Ascending aorta (tissue), 2 donors: ENCODE results near the gene TMPRSS9. TPM values are rescaled to one million over a fixed set of nuclear protein-coding genes. Genes with fewer than 3 reads are reported as not detected.
"Not testable (repeated sequence)": the region's sequence is repeated elsewhere in the genome, so short reads cannot be mapped to it uniquely, and the experiment has no call there.

Experiments used
- DNase-seq, 2 donors: peaks; one replicate each; pipeline ENCODE4 v3.0.0-alpha.2; 2019; ENCODE audit warnings: low spot score in 2 of 2
- H3K27ac ChIP-seq, 2 donors: fragments of 200-600 bp; sonication (generic); one replicate each; pipeline ENCODE4 v1.5.1; 2016 to 2017; ENCODE audit warnings: mild to moderate bottlenecking in 1 of 2
- H3K27me3 ChIP-seq: fragments of 200-600 bp; sonication (generic); one replicate; pipeline ENCODE4 v1.5.1; 2017
- H3K36me3 ChIP-seq, 2 donors: fragments of 200-600 bp; sonication (generic); one replicate each; pipeline ENCODE4 v1.5.1; 2016
- H3K4me1 ChIP-seq, 2 donors: fragments of 200-600 bp; sonication (generic); one replicate each; pipeline ENCODE4 v1.5.1; 2016 to 2017; ENCODE audit warnings: mild to moderate bottlenecking in 1 of 2
- H3K4me3 ChIP-seq, 2 donors: fragments of 200-600 bp; sonication (generic); one replicate each; pipeline ENCODE4 v1.5.1; 2016 to 2017; ENCODE audit warnings: mild to moderate bottlenecking in 1 of 2
- H3K9me3 ChIP-seq, 2 donors: fragments of 200-600 bp; sonication (generic); one replicate each; pipeline ENCODE4 v1.5.1; 2016
- CTCF ChIP-seq, 3 experiments: fragments of 200-600 bp in 2 of 3; fragments of 450-650 bp in 1 of 3; sonication (generic) in 2 of 3; IDR thresholded peaks; one replicate each; pipeline ENCODE4 v1.5.1; 2016 to 2019; ENCODE audit warnings: antibody characterized with exemption in 3 of 3, mild to moderate bottlenecking in 1 of 3, moderate library complexity in 1 of 3
- intact Hi-C: fragments of 100-400 bp; cut with DNase I; formaldehyde crosslinking; loops from one replicate; pipeline ENCODE4 v1.15.1; 2023
- total RNA-seq: library from RNA; depleted of rRNA; stranded (reverse); fragments of >200 nt; gene quantifications from one replicate; pipeline ENCODE4 v1.1.0, GENCODE V29; 2016

Gene TMPRSS9
- total RNA-seq, 1 donor from 2014 or later: not detected

DNA sequence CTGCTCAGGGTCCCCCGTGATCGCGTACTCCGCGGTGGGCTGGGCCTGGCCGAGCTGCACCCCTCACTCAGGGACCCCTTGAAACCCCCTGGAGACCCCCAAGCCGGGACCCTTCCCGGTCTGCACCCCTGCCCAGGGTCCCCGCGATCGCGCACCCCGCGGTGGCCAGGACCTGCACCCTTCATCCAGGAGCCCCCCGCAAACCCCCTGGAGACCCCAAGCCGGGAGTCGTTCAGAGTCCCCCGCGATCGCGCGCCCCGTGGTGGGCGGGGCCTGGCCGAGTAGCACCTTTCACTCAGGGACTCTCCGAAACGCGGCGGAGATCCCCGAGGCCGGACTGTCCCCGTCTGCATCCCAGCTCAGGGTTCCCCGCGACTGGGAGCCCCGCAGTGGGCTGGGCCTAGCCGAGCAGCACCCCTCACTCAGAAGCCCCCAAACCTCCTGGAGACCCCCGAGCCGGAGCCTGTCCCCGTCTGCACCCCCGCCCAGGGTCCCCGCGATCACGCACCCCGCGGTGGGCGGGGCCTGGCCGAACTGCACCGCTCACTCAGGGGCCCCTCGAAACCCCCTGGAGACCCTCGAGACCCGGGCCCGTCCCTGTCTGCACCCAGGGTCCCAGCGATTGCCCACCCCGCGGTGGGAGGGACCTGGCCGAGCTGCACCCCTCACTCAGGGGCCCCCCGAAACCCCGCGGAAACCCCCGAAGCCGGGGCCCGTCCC lies 95.9 kb downstream of the TMPRSS9 start:
- no peak for TF ChIP-seq CTCF (IDR thresholded peaks at IDR 0.05)
- intact Hi-C loops: no loop called here

GRCh38 chr19:2457394-2458037 lies 97.5 kb downstream of the TMPRSS9 start:
- no peak for DNase-seq
- Histone ChIP-seq H3K27ac (peak overlapping the region; percentile 50 to 74), H3K36me3 (no peaks in the 10 kb centered on the region), H3K27me3 (no peaks in the 10 kb centered on the region), H3K4me3 (peak overlapping the region; percentile 34 to 61), H3K9me3 (no peaks in the 10 kb centered on the region), H3K4me1 (peaks cover 14 to 22% of the 10 kb centered on the region in 2 donors)
- TF ChIP-seq CTCF (IDR thresholded peaks at IDR 0.05): no peak
- intact Hi-C loops: loop anchor here (1.0 kb wide), 1 partner anchor 30 kb away; the partner anchor contains the start of gene TIMM13

More for the DNA sequence above, 95.9 kb downstream of the TMPRSS9 start:
- H3K4me3 ChIP-seq: peak overlapping the region; percentile 89 to 100
- H3K9me3 ChIP-seq: no peaks in the 10 kb centered on the region
- H3K27ac ChIP-seq: peak overlapping the region in 1 of 2 donors; percentile 42
- H3K4me1 ChIP-seq: peaks cover 8 to 13% of the 10 kb centered on the region in 2 donors
- no peaks in the 10 kb centered on the region for H3K27me3 ChIP-seq
- DNase-seq: no peak
- H3K36me3 ChIP-seq: no peaks in the 10 kb centered on the region

GRCh38 chr19:2458054-2458453 lies 98.0 kb downstream of the TMPRSS9 start:
- Histone ChIP-seq H3K36me3 (no peaks in the 10 kb centered on the region), H3K4me1 (peaks cover 14 to 27% of the 10 kb centered on the region in 2 donors), H3K4me3 (no peak overlapping the region), H3K9me3 (peaks cover 0 to 2% of the 10 kb centered on the region in 2 donors), H3K27ac (no peak overlapping the region), H3K27me3 (no peaks in the 10 kb centered on the region)
- intact Hi-C loops: no loop called here
- no peak for DNase-seq
- TF ChIP-seq CTCF (IDR thresholded peaks at IDR 0.05): no peak

- peaks cover 14 to 29% of the 10 kb centered on the region in 2 donors for H3K4me1 ChIP-seq
- H3K36me3 ChIP-seq, H3K4me3 ChIP-seq, intact Hi-C loops, DNase-seq, H3K9me3 ChIP-seq, H3K27ac ChIP-seq, H3K27me3 ChIP-seq: not testable (repeated sequence)
Measured at GRCh38 chr19:2458776-2459175, 98.7 kb downstream of the TMPRSS9 start.

DNA sequence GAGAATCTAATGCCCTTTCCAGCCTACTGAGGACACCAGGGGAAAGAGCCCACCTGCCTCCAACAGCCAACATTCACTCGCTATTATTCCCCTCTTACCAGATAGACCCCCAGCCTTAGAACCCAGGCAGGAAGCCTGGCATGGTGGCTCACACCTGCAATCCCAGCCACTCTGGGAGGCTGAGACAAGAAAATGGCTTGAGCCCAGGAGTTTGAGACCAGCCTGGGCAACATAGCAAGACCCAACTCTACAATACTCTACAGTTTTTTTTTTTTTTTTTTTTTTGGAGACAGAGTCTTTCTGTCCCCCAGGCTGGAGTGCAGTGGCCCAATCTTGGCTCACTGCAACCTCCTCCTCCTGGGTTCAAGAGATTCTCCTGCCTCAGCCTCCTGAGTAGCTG lies 100.2 kb downstream of the TMPRSS9 start:
- H3K4me3 ChIP-seq: no peak overlapping the region
- H3K27ac ChIP-seq: no peak overlapping the region
- no peaks in the 10 kb centered on the region for H3K36me3 ChIP-seq
- intact Hi-C loops: no loop called here
- H3K9me3 ChIP-seq: peaks cover 0 to 4% of the 10 kb centered on the region in 2 donors
- TF ChIP-seq CTCF (IDR thresholded peaks at IDR 0.05): no peak
- no peak for DNase-seq
- peaks cover 14 to 28% of the 10 kb centered on the region in 2 donors for H3K4me1 ChIP-seq
- H3K27me3 ChIP-seq: no peaks in the 10 kb centered on the region
